Omental fat pad (tissue), 4 donors: ENCODE measurements around the gene NUP188. TPM values are rescaled to one million over a fixed set of nuclear protein-coding genes. Genes with fewer than 3 reads are reported as not detected.

Source experiments
- ATAC-seq: fragments of 150-250 bp; one replicate; pipeline ENCODE4 v1.9.1; 2016; ENCODE audit warnings: mild to moderate bottlenecking, moderate library complexity; ENCODE audit not compliant: low FRiP score
- DNase-seq: peaks from one replicate; pipeline ENCODE4 v3.0.0-alpha.2; 2019; ENCODE audit warnings: low spot score
- total RNA-seq, 4 donors: library from RNA; depleted of rRNA; stranded (reverse); fragments of >200 nt; gene quantifications; one replicate each; pipeline ENCODE4 v1.1.0, GENCODE V29; 2016
- TF ChIP-seq, protein P1 (sequence below), 3 donors: fragments of 450-650 bp; IDR thresholded peaks; one replicate each; pipeline ENCODE4 v1.5.1; 2016 to 2017; ENCODE audit warnings: antibody characterized with exemption in 3 of 3, mild to moderate bottlenecking in 3 of 3, moderate library complexity in 2 of 3

The NUP188 gene
- total RNA-seq, 4 donors from 2014 or later = 27.2 to 70.6 (median 38.3) TPM

DNA sequence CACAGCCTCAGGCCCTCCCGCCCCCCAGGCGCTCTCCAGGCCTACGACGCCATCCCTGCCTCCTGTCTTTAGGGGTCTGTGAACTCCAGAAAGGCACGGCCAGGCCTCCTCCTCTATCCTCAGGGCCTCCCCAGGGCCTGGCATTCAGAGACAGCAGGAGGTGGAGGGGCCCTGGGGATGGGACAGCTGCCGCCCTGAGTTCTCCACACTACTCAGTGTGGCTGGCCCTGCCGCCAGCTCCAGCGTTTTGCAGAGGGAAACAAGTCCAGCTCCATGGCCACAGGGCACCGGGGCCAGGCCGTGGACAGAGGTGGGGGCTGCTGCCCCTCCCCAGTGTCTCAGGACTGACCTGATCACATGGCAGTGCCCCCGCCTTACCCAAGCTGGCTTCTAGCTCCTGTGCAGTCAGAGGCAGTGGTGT, 64.3 kb downstream of the NUP188 start:
- DNase-seq = no peak
- TF ChIP-seq, protein P1, sequence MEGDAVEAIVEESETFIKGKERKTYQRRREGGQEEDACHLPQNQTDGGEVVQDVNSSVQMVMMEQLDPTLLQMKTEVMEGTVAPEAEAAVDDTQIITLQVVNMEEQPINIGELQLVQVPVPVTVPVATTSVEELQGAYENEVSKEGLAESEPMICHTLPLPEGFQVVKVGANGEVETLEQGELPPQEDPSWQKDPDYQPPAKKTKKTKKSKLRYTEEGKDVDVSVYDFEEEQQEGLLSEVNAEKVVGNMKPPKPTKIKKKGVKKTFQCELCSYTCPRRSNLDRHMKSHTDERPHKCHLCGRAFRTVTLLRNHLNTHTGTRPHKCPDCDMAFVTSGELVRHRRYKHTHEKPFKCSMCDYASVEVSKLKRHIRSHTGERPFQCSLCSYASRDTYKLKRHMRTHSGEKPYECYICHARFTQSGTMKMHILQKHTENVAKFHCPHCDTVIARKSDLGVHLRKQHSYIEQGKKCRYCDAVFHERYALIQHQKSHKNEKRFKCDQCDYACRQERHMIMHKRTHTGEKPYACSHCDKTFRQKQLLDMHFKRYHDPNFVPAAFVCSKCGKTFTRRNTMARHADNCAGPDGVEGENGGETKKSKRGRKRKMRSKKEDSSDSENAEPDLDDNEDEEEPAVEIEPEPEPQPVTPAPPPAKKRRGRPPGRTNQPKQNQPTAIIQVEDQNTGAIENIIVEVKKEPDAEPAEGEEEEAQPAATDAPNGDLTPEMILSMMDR (IDR thresholded peaks at IDR 0.05) = no peak
- ATAC-seq = no peak

DNA sequence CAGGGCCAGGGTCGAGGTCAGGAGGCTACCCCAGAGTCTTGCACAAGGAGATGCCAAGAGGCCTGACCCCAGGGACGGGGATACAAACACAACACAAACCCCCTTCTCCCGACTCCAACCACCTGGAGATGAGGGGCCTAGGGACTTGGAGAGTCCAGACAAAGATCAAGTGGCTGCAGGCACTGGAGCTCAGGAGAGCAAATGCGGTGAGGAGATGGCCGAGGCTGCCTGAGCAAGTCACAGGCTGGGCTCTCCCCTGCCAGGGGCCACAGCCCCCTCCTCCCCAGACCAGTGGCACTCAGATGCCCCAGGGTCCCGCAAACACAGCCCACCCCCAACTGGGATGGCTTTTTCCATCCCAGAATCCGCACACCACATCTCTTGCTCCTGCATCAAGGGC, 64.8 kb downstream of the NUP188 start:
- TF ChIP-seq, protein P1 (IDR thresholded peaks at IDR 0.05) = no peak
- ATAC-seq (no peak), DNase-seq (no peak)

- DNase-seq (no peak), ATAC-seq (no peak)
- TF ChIP-seq, protein P1 (IDR thresholded peaks at IDR 0.05) = no peak
These were observed 65.5 kb downstream of the NUP188 start for GRCh38 chr9:129012893-129013448.

- TF ChIP-seq, protein P1 (IDR thresholded peaks at IDR 0.05) = no peak
- no peak for DNase-seq
- ATAC-seq = no peak
These were observed 66.2 kb downstream of the NUP188 start for GRCh38 chr9:129013674-129014073.

- TF ChIP-seq, protein P1 (IDR thresholded peaks at IDR 0.05) = no peak
- DNase-seq (no peak), ATAC-seq (no peak)
These were observed 66.6 kb downstream of the NUP188 start for GRCh38 chr9:129014124-129014523.

DNA sequence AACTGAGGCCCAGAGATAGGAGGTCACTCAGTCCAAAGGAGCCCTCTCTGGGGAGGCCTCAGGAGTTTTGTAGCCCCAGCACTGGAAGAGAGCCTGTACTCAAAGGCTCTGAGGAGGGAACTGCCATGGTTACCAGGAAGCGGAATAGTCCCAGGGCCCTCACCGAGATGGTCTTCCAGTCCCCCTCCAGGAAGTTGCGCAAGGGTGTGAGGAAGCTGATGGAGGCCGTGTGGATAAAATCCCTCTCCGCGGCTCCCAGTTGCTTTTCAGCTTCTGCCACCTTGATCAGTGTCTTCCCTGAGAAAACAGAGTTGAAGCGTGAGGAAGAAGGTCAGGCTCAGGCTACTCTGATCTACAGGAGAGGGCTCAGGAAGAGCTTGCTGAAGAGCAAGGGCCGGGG, 67.1 kb downstream of the NUP188 start:
- TF ChIP-seq, protein P1 (IDR thresholded peaks at IDR 0.05) = no peak
- ATAC-seq (no peak), DNase-seq (no peak)

- TF ChIP-seq, protein P1 (IDR thresholded peaks at IDR 0.05) = no peak
- ATAC-seq = no peak
- DNase-seq = no peak
These were observed 73.6 kb downstream of the NUP188 start for GRCh38 chr9:129021091-129021490.
